Measurements from ENCODE around the gene ATXN10.

GRCh38 chr22:45677063-45677462 lies 5.4 kb downstream of the ATXN10 start:
- TF ChIP-seq, protein P1, sequence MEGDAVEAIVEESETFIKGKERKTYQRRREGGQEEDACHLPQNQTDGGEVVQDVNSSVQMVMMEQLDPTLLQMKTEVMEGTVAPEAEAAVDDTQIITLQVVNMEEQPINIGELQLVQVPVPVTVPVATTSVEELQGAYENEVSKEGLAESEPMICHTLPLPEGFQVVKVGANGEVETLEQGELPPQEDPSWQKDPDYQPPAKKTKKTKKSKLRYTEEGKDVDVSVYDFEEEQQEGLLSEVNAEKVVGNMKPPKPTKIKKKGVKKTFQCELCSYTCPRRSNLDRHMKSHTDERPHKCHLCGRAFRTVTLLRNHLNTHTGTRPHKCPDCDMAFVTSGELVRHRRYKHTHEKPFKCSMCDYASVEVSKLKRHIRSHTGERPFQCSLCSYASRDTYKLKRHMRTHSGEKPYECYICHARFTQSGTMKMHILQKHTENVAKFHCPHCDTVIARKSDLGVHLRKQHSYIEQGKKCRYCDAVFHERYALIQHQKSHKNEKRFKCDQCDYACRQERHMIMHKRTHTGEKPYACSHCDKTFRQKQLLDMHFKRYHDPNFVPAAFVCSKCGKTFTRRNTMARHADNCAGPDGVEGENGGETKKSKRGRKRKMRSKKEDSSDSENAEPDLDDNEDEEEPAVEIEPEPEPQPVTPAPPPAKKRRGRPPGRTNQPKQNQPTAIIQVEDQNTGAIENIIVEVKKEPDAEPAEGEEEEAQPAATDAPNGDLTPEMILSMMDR (conservative IDR thresholded peaks at IDR 0.05; ENCODE audit: low read length), result no peak
- TF ChIP-seq EZH2phosphoT487 (IDR thresholded peaks at IDR 0.05; ENCODE audit: borderline replicate concordance), result no peak
